ENCODE data around the gene QRFP. TPM values are rescaled to one million over a fixed set of nuclear protein-coding genes. Genes with fewer than 3 reads are reported as not detected.

QRFP gene
- total RNA-seq, 4 donors from 2014 or later: not detected

DNA sequence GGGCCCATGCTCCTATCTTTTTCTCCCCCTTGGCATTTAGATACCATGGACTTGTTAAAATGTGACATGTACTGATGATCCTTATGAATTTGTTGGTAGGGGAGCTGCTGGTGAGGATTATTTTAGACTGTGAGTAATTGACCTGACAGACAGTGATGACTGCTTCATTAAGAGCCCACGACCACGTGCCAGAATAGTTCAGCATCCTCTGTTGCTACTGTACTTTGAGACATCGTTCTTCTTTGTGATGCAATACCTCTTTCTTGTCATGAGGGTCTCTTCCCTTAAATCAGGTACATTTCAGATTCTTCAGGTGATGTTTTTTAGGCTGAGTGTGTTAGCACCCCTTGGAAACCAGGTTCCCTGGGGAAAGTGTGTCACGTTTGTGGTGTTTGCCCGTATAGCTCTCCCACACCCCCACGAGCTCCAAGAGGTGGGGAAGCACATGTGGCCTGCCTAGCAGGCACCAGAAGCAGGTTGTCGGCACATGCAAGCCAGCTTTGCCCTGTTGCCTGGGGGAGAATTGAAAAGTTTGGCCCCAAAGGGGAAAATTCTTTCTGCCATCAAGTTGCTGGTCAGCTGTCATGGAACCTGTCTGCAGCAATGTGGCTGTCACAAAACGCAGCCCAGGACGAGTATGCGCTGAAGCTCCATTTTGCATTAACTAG, 25.1 kb downstream of the QRFP start:
- H3K27ac ChIP-seq: peak overlapping the region in 2 of 3 donors; percentile 72 to 75
- H3K36me3 ChIP-seq: peaks cover 39 to 41% of the 10 kb centered on the region in 2 donors
- no peak overlapping the region for H3K4me3 ChIP-seq (replicated peaks in 1 of 3)
- intact Hi-C loops (cut with DNase I): no loop called here
- no peaks in the 10 kb centered on the region for H3K9me3 ChIP-seq
- H3K27me3 ChIP-seq: no peaks in the 10 kb centered on the region
- peaks cover 33 to 48% of the 10 kb centered on the region in 2 donors for H3K4me1 ChIP-seq
- no peak for DNase-seq
- TF ChIP-seq, protein P1, sequence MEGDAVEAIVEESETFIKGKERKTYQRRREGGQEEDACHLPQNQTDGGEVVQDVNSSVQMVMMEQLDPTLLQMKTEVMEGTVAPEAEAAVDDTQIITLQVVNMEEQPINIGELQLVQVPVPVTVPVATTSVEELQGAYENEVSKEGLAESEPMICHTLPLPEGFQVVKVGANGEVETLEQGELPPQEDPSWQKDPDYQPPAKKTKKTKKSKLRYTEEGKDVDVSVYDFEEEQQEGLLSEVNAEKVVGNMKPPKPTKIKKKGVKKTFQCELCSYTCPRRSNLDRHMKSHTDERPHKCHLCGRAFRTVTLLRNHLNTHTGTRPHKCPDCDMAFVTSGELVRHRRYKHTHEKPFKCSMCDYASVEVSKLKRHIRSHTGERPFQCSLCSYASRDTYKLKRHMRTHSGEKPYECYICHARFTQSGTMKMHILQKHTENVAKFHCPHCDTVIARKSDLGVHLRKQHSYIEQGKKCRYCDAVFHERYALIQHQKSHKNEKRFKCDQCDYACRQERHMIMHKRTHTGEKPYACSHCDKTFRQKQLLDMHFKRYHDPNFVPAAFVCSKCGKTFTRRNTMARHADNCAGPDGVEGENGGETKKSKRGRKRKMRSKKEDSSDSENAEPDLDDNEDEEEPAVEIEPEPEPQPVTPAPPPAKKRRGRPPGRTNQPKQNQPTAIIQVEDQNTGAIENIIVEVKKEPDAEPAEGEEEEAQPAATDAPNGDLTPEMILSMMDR (IDR thresholded peaks at IDR 0.05): no peak
- TF ChIP-seq POLR2A (IDR thresholded peaks at IDR 0.05): no peak
- WGBS, 2 donors: 86 to 91% methylated on average over 10 of the region's 10 CpGs

DNA sequence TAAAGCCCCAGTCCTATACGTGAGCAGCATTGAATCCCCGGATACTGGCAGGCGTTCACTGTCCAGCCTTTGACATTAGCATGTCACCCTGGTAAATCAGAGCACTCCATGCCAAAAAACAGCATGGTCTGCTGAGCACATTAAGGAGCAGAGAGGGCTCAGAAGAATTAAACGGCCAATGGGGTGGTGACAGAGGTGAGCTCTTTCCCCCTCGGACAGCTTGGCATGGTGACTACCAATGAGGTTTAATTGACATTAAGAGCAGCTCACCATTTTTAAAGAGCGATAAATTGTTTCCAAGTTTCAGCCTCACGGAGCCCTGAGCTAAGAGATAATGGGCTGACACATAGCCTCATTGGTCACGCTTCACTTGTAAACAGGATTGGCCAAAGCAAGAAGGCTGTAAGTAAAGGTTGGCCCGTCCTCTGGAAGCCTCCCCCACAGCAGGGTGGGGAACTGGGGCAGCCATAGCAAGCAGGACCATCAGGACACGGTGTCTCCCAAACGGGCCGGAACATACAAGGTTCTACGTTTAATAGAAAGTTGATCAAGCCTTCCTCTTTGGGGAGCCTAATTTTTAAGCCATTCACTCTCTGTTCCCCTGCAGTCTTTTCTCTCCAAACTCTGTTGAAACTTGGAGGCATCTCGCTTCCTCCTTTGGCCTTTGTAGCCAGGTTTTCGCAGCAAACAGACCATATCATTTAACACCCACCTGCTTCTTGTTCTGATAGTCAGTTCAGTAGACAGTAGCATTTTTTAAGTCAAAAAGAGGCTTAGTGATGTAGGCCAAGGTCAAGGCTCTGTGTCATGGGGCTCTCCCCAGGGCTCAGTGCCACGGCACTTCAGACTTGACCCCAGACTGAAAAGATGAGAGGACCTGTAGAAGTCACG, 25.9 kb downstream of the QRFP start:
- peaks cover 33 to 48% of the 10 kb centered on the region in 2 donors for H3K4me1 ChIP-seq
- intact Hi-C loops (cut with DNase I): no loop called here
- H3K9me3 ChIP-seq: no peaks in the 10 kb centered on the region
- TF ChIP-seq POLR2A (IDR thresholded peaks at IDR 0.05): no peak
- TF ChIP-seq, protein P1 (IDR thresholded peaks at IDR 0.05): no peak
- H3K4me3 ChIP-seq (replicated peaks in 1 of 3): no peak overlapping the region
- no peaks in the 10 kb centered on the region for H3K27me3 ChIP-seq
- peak; percentile 82 to 86 for DNase-seq
- H3K36me3 ChIP-seq: peaks cover 35% of the 10 kb centered on the region in 2 donors
- WGBS, 2 donors: 45 to 66% methylated on average over 17 of the region's 17 CpGs
- H3K27ac ChIP-seq: peak overlapping the region; percentile 67 to 75 (median 72)

DNA sequence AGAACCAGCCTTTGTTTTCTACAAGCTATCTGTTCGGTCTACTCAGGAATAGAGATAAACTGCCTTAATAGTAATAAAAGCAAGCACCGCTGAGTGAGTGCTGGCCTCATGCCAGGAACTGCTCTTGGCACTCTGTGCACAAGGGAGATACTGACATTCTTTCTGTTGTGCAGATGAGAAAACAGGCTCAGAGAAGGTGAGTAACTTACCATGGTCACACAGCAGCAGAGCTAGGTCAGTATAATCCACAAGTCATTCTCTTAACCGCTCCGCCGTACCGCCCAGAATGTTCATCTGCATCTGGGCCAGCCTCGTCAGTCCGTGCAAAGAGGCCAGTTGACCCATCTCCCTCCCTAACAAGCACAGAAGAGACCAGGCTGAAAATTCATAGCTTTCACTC, 27.4 kb downstream of the QRFP start:
- peaks cover 22 to 25% of the 10 kb centered on the region in 2 donors for H3K36me3 ChIP-seq
- H3K27me3 ChIP-seq: no peaks in the 10 kb centered on the region
- intact Hi-C loops (cut with DNase I): loop anchor here (5.0 to 10.0 kb wide), 2 partner anchors 73 to 176 kb away; no protein-coding TSS in a partner anchor
- peak overlapping the region; percentile 4 to 75 (median 43) for H3K27ac ChIP-seq
- H3K9me3 ChIP-seq: no peaks in the 10 kb centered on the region
- peak; percentile 79 to 87 for DNase-seq
- H3K4me3 ChIP-seq (replicated peaks in 1 of 3): no peak overlapping the region
- TF ChIP-seq, protein P1 (IDR thresholded peaks at IDR 0.05): no peak
- no peak for TF ChIP-seq POLR2A (IDR thresholded peaks at IDR 0.05)
- H3K4me1 ChIP-seq: peaks cover 33 to 48% of the 10 kb centered on the region in 2 donors
- WGBS, 2 donors: 78 to 80% methylated on average over 8 of the region's 8 CpGs

DNA sequence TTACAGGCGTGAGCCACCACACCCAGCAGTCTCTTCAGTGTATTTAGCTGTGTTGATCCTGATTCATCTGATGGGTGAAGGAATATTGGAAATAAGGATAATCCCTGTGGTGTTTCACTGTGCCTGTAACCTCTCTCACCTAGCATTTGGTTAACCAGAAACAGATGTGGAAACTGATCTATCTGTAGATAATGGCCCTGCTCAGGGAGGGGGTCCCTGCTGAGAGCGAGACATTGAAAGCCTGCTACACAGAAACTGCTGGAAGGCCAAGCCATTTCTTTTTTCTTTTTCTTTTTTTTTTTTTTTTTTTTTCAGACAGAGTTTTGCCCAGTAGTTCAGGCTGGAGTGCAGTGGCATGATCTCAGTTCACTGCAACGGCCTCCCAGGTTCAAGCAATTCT, 28.4 kb downstream of the QRFP start:
- H3K36me3 ChIP-seq: peaks cover 13 to 14% of the 10 kb centered on the region in 2 donors
- H3K4me1 ChIP-seq: peaks cover 33 to 51% of the 10 kb centered on the region in 2 donors
- H3K4me3 ChIP-seq (replicated peaks in 1 of 3): no peak overlapping the region
- H3K9me3 ChIP-seq: no peaks in the 10 kb centered on the region
- intact Hi-C loops (cut with DNase I): loop anchor here (5.0 to 10.0 kb wide), 2 partner anchors 74 to 177 kb away; no protein-coding TSS in a partner anchor
- H3K27ac ChIP-seq: no peak overlapping the region
- WGBS, 2 donors: 80 to 97% methylated on average over 3 of the region's 3 CpGs
- no peaks in the 10 kb centered on the region for H3K27me3 ChIP-seq
- no peak for DNase-seq
- TF ChIP-seq, protein P1 (IDR thresholded peaks at IDR 0.05): no peak
- no peak for TF ChIP-seq POLR2A (IDR thresholded peaks at IDR 0.05)

All from thyroid gland (tissue), 4 donors.